ENCODE data around the gene SLF1. TPM values are rescaled to one million over a fixed set of nuclear protein-coding genes. Genes with fewer than 3 reads are reported as not detected.

SLF1 gene
- total RNA-seq, 3 donors from 2014 or later = 6.7 to 12.9 (median 8.5) TPM

- H3K36me3 ChIP-seq = no peaks in the 10 kb centered on the region
- H3K27me3 ChIP-seq = no peaks in the 10 kb centered on the region
- H3K27ac ChIP-seq = no peak overlapping the region
- no peaks in the 10 kb centered on the region for H3K9me3 ChIP-seq
- TF ChIP-seq POLR2A (IDR thresholded peaks at IDR 0.05) (no peak), POLR2AphosphoS5 (IDR thresholded peaks at IDR 0.05) (no peak), CTCF (IDR thresholded peaks at IDR 0.05) (no peak)
- intact Hi-C loops (cut with DNase I; ENCODE audit: low total_unique reads) = no loop called here
- H3K4me3 ChIP-seq = no peak overlapping the region
- no peaks in the 10 kb centered on the region for H3K4me1 ChIP-seq
- no peak for DNase-seq (ENCODE audit: low spot score in 2 of 2)
Observed at GRCh38 chr5:94672746-94673145, 54.3 kb downstream of the SLF1 start.

- Histone ChIP-seq H3K4me1 (no peaks in the 10 kb centered on the region), H3K36me3 (no peaks in the 10 kb centered on the region), H3K9me3 (no peaks in the 10 kb centered on the region), H3K4me3 (no peak overlapping the region), H3K27ac (no peak overlapping the region), H3K27me3 (no peaks in the 10 kb centered on the region)
- no peak for DNase-seq (ENCODE audit: low spot score in 2 of 2)
- no peak for TF ChIP-seq POLR2AphosphoS5 (IDR thresholded peaks at IDR 0.05)
- intact Hi-C loops (cut with DNase I; ENCODE audit: low total_unique reads) = no loop called here
Observed at GRCh38 chr5:94674490-94675382, 56.3 kb downstream of the SLF1 start.

GRCh38 chr5:94675965-94676618 is 57.6 kb downstream of the SLF1 start:
- no peak overlapping the region for H3K4me3 ChIP-seq
- no peaks in the 10 kb centered on the region for H3K36me3 ChIP-seq
- H3K9me3 ChIP-seq = no peaks in the 10 kb centered on the region
- no peaks in the 10 kb centered on the region for H3K4me1 ChIP-seq
- no peak overlapping the region for H3K27ac ChIP-seq
- no peaks in the 10 kb centered on the region for H3K27me3 ChIP-seq
- intact Hi-C loops (cut with DNase I; ENCODE audit: low total_unique reads) = no loop called here
- no peak for DNase-seq (ENCODE audit: low spot score in 2 of 2)
- no peak for TF ChIP-seq POLR2A (IDR thresholded peaks at IDR 0.05)
- TF ChIP-seq POLR2AphosphoS5 (IDR thresholded peaks at IDR 0.05) = no peak

- intact Hi-C loops (cut with DNase I; ENCODE audit: low total_unique reads) = no loop called here
- Histone ChIP-seq H3K27ac (no peak overlapping the region), H3K36me3 (no peaks in the 10 kb centered on the region), H3K4me1 (no peaks in the 10 kb centered on the region), H3K4me3 (no peak overlapping the region), H3K9me3 (no peaks in the 10 kb centered on the region), H3K27me3 (no peaks in the 10 kb centered on the region)
- DNase-seq (ENCODE audit: low spot score in 2 of 2) = no peak
- TF ChIP-seq POLR2A (IDR thresholded peaks at IDR 0.05) = no peak
- no peak for TF ChIP-seq POLR2AphosphoS5 (IDR thresholded peaks at IDR 0.05)
Observed at GRCh38 chr5:94682814-94683520, 64.5 kb downstream of the SLF1 start.

- no peak for DNase-seq (ENCODE audit: low spot score in 2 of 2)
- no peaks in the 10 kb centered on the region for H3K27me3 ChIP-seq
- no peak overlapping the region for H3K4me3 ChIP-seq
- intact Hi-C loops (cut with DNase I; ENCODE audit: low total_unique reads) = no loop called here
- H3K36me3 ChIP-seq = no peaks in the 10 kb centered on the region
- H3K27ac ChIP-seq = no peak overlapping the region
- no peaks in the 10 kb centered on the region for H3K4me1 ChIP-seq
- H3K9me3 ChIP-seq = no peaks in the 10 kb centered on the region
- no peak for TF ChIP-seq CTCF (IDR thresholded peaks at IDR 0.05)
- TF ChIP-seq POLR2A (IDR thresholded peaks at IDR 0.05) = no peak
- no peak for TF ChIP-seq POLR2AphosphoS5 (IDR thresholded peaks at IDR 0.05)
Observed at GRCh38 chr5:94689908-94690307, 71.4 kb downstream of the SLF1 start.

- Histone ChIP-seq H3K27ac (no peak overlapping the region), H3K36me3 (no peaks in the 10 kb centered on the region), H3K4me3 (no peak overlapping the region), H3K4me1 (no peaks in the 10 kb centered on the region), H3K9me3 (no peaks in the 10 kb centered on the region), H3K27me3 (no peaks in the 10 kb centered on the region)
- TF ChIP-seq POLR2AphosphoS5 (IDR thresholded peaks at IDR 0.05) (no peak), CTCF (IDR thresholded peaks at IDR 0.05) (no peak), POLR2A (IDR thresholded peaks at IDR 0.05) (no peak)
- DNase-seq (ENCODE audit: low spot score in 2 of 2) = no peak
- intact Hi-C loops (cut with DNase I; ENCODE audit: low total_unique reads) = no loop called here
Observed at GRCh38 chr5:94690778-94691177, 72.3 kb downstream of the SLF1 start.

Measured in breast epithelium (tissue), 4 donors.